ENCODE measurements around the gene CRACR2A.

- TF ChIP-seq CTCF (IDR thresholded peaks at IDR 0.05; ENCODE audit: insufficient read depth, low read length) (no peak), POLR2AphosphoS5 (IDR thresholded peaks at IDR 0.05; ENCODE audit: low read depth) (no peak), REST (IDR thresholded peaks at IDR 0.05; ENCODE audit: insufficient replicate concordance, low read depth) (no peak)
These were observed 129.9 kb downstream of the CRACR2A start for GRCh38 chr12:3622822-3623690.
